GM19395 (cell line): ENCODE measurements around the gene EXTL2.
"Not testable (repeated sequence)": the region's sequence is repeated elsewhere in the genome, so short reads cannot be mapped to it uniquely, and the experiment has no call there.

ENCODE experiments used
- ATAC-seq: cut with Tn5 transposase; IDR thresholded peaks from one replicate; pipeline ENCODE4 v1.9.1; 2021; ENCODE audit warnings: mild to moderate bottlenecking, moderate library complexity; ENCODE audit not compliant: unreplicated experiment

Gene EXTL2

GRCh38 chr1:100861379-100861778 lies 33.3 kb downstream of the EXTL2 start:
- no peak for ATAC-seq

DNA sequence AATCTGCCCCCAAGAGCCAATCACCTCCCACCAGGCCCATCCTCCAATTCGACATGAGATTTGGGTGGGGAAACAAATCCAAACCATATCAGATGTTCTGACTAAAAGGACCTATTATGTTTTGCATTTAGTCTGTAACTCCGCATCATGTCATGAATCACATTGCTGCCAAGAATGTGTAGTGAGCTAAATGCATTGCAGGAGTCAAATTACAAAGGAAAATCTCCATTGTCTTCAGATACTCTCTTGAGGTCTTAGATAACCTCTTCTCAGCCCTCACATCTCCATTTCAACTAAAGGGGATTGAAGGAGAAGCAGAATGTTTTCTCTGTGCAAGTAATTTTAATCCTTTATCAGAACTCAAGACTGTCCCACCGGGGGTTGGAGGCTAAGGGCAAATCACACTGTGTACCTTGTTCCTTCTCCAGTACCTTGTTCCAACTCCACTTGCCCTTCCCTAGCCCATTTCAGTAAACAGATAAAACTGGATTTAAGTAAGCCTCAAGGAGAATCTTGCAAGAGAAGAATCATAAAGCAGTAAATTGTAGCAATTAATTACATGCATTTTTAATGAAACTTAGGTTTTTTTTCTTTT lies 34.1 kb downstream of the EXTL2 start:
- no peak for ATAC-seq

DNA sequence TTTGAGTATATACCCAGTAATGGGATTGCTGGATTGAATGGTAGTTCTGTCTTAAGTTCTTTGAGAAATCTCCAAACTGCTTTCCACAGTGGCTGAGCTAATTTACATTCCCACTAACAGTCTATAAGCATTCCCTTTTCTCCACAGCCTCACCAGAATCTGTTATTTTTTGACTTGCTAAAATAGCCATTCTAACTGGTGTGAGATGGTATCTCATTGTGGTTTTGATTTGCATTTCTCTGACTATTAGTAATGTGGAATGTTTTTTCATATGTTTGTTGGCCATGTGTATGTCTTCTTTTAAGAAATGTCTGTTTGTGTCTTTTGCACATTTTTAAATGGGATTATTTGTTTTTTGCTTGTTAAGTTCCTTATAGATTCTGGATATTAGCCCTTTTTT lies 39.5 kb downstream of the EXTL2 start:
- not testable (repeated sequence) for ATAC-seq

GRCh38 chr1:100852976-100853375 lies 41.7 kb downstream of the EXTL2 start:
- no peak for ATAC-seq

DNA sequence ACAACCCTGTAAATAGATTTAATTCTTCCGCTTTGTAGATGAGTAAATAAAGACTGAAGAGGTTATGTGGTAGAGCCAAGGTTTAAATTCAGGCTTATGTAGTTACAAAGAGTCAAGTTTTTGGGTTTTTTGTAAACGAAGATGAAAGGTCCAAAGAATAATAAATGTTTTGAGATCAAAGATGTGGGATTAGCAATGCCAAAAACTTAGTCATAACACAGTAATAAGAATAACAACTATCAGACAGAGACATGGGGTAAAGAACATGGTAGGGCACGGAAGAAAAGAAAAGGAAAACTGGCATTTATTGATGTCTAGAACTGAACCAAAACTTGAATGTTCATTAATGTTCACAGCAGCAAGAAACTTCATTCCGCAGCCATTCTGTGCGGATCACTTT lies 42.9 kb downstream of the EXTL2 start:
- no peak for ATAC-seq

- no peak for ATAC-seq
Observed at GRCh38 chr1:100847361-100848082, 47.1 kb downstream of the EXTL2 start.

- not testable (repeated sequence) for ATAC-seq
Observed at GRCh38 chr1:100843160-100843559, 51.5 kb downstream of the EXTL2 start.

DNA sequence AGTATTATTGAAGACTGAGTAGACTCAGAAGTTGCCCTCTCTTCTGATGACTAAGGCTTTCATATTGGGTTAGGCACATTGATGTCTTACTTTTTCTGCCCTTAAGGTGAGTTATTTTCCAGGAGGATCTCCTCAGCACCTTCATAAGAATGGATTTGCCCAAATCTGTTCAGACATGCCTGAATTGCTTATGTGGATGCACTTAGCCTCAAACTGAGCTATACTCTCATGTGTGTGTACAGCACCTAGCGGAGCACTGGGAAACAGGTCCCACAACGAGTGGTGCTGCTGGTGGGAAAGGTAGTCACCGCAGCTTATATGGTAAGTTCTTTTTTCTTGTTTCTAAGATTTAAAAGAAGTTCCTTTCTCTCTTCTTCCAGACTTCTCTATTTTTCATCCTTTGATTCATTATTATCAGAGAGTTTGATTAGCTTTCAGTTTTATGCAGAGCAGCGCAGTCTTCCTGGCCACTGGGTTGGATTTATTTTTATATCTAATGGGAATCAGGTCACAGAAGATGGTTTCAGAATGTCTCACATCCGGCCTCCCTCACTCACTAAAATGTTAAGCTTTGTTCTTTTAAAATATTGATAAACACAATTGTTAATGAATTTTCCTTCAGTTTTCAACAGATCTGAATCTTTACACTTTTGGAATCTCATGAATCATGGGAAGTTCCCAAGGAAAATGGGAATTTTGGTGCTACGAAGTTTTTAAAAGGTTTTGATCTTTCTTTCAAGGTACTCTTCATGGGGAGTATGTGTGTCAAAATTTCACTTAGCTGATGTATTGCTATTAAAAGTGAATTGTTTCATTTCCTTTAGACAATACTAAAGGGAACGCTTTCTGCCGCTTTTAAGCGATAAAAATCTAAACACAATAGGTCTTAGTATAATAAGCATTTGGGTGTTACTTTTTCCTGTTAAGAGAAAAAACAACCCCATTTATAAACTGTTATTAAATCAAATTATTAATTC lies 58.5 kb downstream of the EXTL2 start:
- no peak for ATAC-seq

- ATAC-seq, result peak; percentile 55
Observed at GRCh38 chr1:100834777-100835660, 59.6 kb downstream of the EXTL2 start.

- peak; percentile 46 for ATAC-seq
Observed at GRCh38 chr1:100832694-100833428, 61.8 kb downstream of the EXTL2 start.

DNA sequence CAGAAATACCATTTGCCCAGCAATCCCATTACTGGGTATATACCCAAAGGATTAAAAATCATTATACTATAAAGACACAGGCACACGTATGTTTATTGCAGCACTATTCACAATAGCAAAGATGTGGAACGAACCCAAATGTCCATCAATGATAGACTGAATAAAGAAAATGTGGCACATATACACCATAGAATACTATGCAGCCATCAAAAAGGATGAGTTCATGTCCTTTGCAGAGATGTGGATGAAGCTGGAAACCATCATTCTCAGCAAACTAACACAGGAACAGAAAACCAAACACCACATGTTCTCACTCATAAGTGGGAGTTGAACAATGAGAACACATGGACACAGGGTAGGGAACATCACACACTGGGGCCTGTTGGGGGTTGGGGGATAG lies 69.0 kb downstream of the EXTL2 start:
- not testable (repeated sequence) for ATAC-seq
